Lower leg skin (tissue), 4 donors: Measurements from ENCODE around the gene SLC37A1. TPM values are rescaled to one million over a fixed set of nuclear protein-coding genes. Genes with fewer than 3 reads are reported as not detected.

Source experiments
- DNase-seq, 2 donors: peaks; one replicate each; pipeline ENCODE4 v3.0.0-alpha.2; 2019; ENCODE audit warnings: low spot score in 2 of 2
- H3K4me3 ChIP-seq: fragments of 200-600 bp; sonication (generic); 2 replicates; pipeline ENCODE4 v1.5.1; 2017; ENCODE audit warnings: mild to moderate bottlenecking, low read depth; ENCODE audit not compliant: poor library complexity, severe bottlenecking
- CTCF ChIP-seq, 3 donors: fragments of 450-650 bp; IDR thresholded peaks; one replicate each; pipeline ENCODE4 v1.5.1; 2016; ENCODE audit warnings: antibody characterized with exemption in 3 of 3, mild to moderate bottlenecking in 3 of 3, moderate library complexity in 2 of 3
- POLR2A ChIP-seq, 2 donors: fragments of 450-650 bp; IDR thresholded peaks; one replicate each; pipeline ENCODE4 v1.6.1; 2016 to 2017; ENCODE audit warnings: antibody characterized with exemption in 2 of 2, mild to moderate bottlenecking in 1 of 2, moderate library complexity in 1 of 2
- WGBS, 2 donors: methylation state at CpG; one replicate each; pipeline ENCODE4 v1.1.5; 2018; 5-methylcytosine and 5-hydroxymethylcytosine counted together
- intact Hi-C: fragments of 100-400 bp; cut with DNase I; formaldehyde crosslinking; loops from one replicate; pipeline ENCODE4 v1.15.0; 2023; ENCODE audit warnings: low total_unique reads
- total RNA-seq, 4 donors: library from RNA; depleted of rRNA; stranded (reverse); fragments of >200 nt; gene quantifications; one replicate each; pipeline ENCODE4 v1.1.0, GENCODE V29; 2016

SLC37A1 gene
- total RNA-seq, 4 donors from 2014 or later, result 7.4 to 19.2 (median 16.9) TPM

GRCh38 chr21:42523211-42523610 lies 9.6 kb downstream of the SLC37A1 start:
- TF ChIP-seq CTCF (IDR thresholded peaks at IDR 0.05) (no peak), POLR2A (IDR thresholded peaks at IDR 0.05) (no peak)

DNA sequence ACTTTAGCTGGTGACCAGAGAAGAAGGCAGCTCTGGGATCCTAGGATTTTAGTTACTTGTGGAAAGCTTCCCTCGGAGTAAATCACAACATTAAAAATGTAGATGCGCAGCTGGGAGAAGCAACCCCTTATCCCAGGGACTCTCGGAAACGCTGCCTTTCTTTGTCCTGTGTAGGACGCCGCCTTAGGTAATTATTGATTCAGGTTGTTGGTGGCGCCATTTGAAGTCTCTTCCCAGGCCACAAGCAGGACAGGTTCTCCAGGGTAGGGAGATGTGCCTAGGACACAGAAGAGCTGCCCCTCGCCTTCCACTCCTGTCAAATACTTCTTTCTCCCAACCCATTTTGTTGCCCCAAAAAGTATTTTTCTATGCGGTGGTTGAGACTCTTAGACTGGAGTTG lies 10.3 kb downstream of the SLC37A1 start:
- WGBS, 2 donors, result 84 to 85% methylated on average over 9 of the region's 9 CpGs
- intact Hi-C loops, result no loop called here
- no peak for TF ChIP-seq CTCF (IDR thresholded peaks at IDR 0.05)
- TF ChIP-seq POLR2A (IDR thresholded peaks at IDR 0.05), result no peak
- DNase-seq, result no peak
- no peak overlapping the region for H3K4me3 ChIP-seq

More at GRCh38 chr21:42523211-42523610, 9.6 kb downstream of the SLC37A1 start:
- no peak overlapping the region for H3K4me3 ChIP-seq
- WGBS, 2 donors, result 89 to 91% methylated on average over 7 of the region's 7 CpGs
- no peak for DNase-seq
- intact Hi-C loops, result no loop called here

DNA sequence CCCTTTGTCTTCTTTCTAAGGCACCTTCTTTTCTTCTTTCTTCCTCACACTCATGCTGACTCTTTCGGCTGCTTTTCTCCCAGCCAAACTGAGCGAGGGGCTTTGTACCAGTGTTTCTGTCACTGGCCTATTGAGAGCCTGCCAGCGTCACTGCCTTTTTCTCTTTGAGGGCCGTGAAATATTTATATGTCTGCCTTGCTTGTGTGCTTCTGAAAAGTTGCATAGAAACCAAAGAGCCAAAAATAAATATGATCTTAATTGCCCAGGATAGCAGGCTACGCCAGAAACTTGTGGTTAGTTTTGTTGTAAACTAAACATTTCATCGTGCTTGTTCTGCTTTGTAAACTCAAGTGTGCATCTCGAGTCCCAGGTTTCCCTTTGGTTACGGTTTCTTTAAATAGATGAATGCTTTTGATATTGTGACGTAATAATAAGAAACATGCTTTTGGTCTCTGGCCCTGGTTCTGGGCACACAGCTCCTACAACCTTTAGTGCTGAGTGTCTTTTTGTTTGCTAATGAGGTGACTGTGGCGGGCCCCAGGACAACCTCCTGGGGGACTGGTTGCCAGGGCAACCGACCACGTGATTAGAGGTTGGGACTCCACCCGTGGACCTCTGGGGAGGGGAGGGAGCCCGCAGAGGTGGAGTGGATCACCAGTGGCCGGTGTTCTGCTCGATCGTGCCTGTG lies 10.8 kb downstream of the SLC37A1 start:
- WGBS, 2 donors, result 21 to 22% methylated on average over 17 of the region's 17 CpGs
- peak in 1 of 2 donors; percentile 30 for DNase-seq
- TF ChIP-seq POLR2A (IDR thresholded peaks at IDR 0.05) (no peak), CTCF (IDR thresholded peaks at IDR 0.05) (no peak)
- H3K4me3 ChIP-seq, result no peak overlapping the region
- intact Hi-C loops, result no loop called here

DNA sequence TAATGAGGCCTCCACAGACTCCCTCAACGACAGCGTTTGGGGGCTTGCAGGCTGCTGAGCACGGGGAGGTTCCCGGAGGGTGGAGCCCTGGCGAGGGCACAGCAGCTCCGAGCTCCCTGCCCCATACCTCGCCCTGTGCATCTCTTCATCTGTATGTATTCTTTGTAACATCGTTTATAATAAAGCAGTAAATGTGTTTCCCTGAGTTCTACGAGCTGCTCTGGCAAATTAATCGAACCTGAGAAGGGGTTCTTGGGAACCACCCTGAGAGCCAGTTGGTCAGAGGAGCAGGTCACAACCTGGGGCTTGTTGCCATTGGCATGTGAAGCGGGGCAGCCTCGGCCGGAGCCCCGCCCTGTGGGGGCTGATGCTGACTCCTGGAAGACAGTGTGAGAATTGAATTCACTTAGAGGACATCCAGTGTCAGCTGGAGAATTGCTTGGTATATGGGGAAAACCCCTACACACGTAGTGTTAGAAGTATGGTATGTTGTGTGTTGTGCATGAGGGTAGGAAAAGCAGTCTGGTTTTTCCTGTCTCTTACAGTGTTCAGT lies 11.5 kb downstream of the SLC37A1 start:
- DNase-seq, result peak in 1 of 2 donors; percentile 84
- 20 to 21% methylated on average over 15 of the region's 15 CpGs for WGBS, 2 donors
- no peak overlapping the region for H3K4me3 ChIP-seq
- TF ChIP-seq CTCF (IDR thresholded peaks at IDR 0.05) (no peak), POLR2A (IDR thresholded peaks at IDR 0.05) (no peak)
- intact Hi-C loops, result no loop called here

GRCh38 chr21:42525676-42526378 lies 12.2 kb downstream of the SLC37A1 start:
- no peak overlapping the region for H3K4me3 ChIP-seq
- WGBS, 2 donors, result 83 to 84% methylated on average over 9 of the region's 9 CpGs
- TF ChIP-seq POLR2A (IDR thresholded peaks at IDR 0.05) (no peak), CTCF (IDR thresholded peaks at IDR 0.05) (no peak)
- intact Hi-C loops, result no loop called here
- DNase-seq, result no peak
